A549 (cell line): ENCODE results near the gene ERN1.

Experiments used
- BHLHE40 ChIP-seq: IDR thresholded peaks from 2 replicates; pipeline ENCODE4 v1.6.1; 2012; ENCODE audit warnings: low read depth, low read length, inconsistent platforms
- CEBPB ChIP-seq, 2 experiments: fragments of >200 bp in 1 of 2; sonication (Bioruptor Twin) in 1 of 2; formaldehyde crosslinking in 1 of 2; IDR thresholded peaks; 2 replicates each; pipeline ENCODE4 v1.6.1; 2012 to 2016
- CHD4 ChIP-seq: fragments of 200-600 bp; sonication (generic); IDR thresholded peaks from 2 replicates; pipeline ENCODE4 v1.6.1; 2016; ENCODE audit warnings: antibody characterized with exemption, mild to moderate bottlenecking, borderline replicate concordance
- ESRRA ChIP-seq: fragments of 150-350 bp; IDR thresholded peaks from 2 replicates; pipeline ENCODE4 v1.6.1; 2014; ENCODE audit warnings: mild to moderate bottlenecking, low read length, borderline replicate concordance
- JUN ChIP-seq, 2 experiments: fragments of >200 bp; sonication (Bioruptor Twin); formaldehyde crosslinking; IDR thresholded peaks; 2 replicates in 1 of 2; 3 replicates in 1 of 2; pipeline ENCODE4 v1.6.1; 2016 to 2017
- JUNB ChIP-seq: fragments of >200 bp; sonication (Bioruptor Twin); formaldehyde crosslinking; IDR thresholded peaks from 2 replicates; pipeline ENCODE4 v1.6.1; 2016
- POLR2A ChIP-seq: IDR thresholded peaks from 2 replicates; pipeline ENCODE4 v1.6.1; 2012; ENCODE audit warnings: mild to moderate bottlenecking, low read length
- RAD21 ChIP-seq, 2 experiments: fragments of >200 bp in 1 of 2; sonication (Bioruptor Twin) in 1 of 2; formaldehyde crosslinking in 1 of 2; IDR thresholded peaks in 1 of 2; conservative IDR thresholded peaks in 1 of 2; 2 replicates in 1 of 2; 3 replicates in 1 of 2; pipeline ENCODE4 v1.6.1; 2012 to 2018; ENCODE audit warnings: inconsistent platforms in 1 of 2
- SMC3 ChIP-seq: fragments of >200 bp; sonication (Bioruptor Twin); formaldehyde crosslinking; IDR thresholded peaks from 3 replicates; pipeline ENCODE4 v1.6.1; 2018; ENCODE audit warnings: inconsistent platforms
- SREBF2 ChIP-seq: fragments of 450-650 bp; IDR thresholded peaks from 2 replicates; pipeline ENCODE4 v1.6.1; 2014; ENCODE audit warnings: mild to moderate bottlenecking, moderate library complexity
- TP53 ChIP-seq: fragments of 250-450 bp; sonication (Bioruptor Pico); IDR thresholded peaks from 2 replicates; pipeline ENCODE4 v1.5.0; 2021; ENCODE audit warnings: mild to moderate bottlenecking, moderate library complexity
- TF ChIP-seq, protein P1 (sequence below): fragments of >200 bp; sonication (Bioruptor Twin); formaldehyde crosslinking; IDR thresholded peaks from 3 replicates; pipeline ENCODE4 v1.5.1; 2016
- TF ChIP-seq, protein P2 (sequence below): fragments of 200-600 bp; sonication (generic); IDR thresholded peaks from 2 replicates; pipeline ENCODE4 v1.6.1; 2016; ENCODE audit warnings: antibody characterized with exemption, mild to moderate bottlenecking, moderate library complexity
- TF ChIP-seq, protein P3 (sequence below): fragments of 450-650 bp; IDR thresholded peaks from 2 replicates; pipeline ENCODE4 v1.6.1; 2014; ENCODE audit warnings: antibody characterized with exemption

DNA sequence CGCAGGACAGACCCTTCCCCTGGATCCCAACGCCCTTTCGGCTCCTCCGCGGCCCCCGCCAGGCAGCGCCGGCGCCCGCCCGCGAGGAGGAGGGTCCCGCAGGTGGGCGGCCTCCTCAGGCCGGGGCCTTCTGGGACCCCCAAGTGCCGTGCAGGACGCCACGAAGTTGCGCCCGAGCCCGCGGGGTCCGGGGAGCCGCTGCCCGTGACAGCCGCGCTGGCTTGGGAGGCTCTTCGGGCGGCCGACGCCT is 504 bp downstream of the ERN1 start:
- no peak for TF ChIP-seq SREBF2
- TF ChIP-seq JUN (IDR thresholded peaks at IDR 0.05): no peak
- TF ChIP-seq, protein P1, sequence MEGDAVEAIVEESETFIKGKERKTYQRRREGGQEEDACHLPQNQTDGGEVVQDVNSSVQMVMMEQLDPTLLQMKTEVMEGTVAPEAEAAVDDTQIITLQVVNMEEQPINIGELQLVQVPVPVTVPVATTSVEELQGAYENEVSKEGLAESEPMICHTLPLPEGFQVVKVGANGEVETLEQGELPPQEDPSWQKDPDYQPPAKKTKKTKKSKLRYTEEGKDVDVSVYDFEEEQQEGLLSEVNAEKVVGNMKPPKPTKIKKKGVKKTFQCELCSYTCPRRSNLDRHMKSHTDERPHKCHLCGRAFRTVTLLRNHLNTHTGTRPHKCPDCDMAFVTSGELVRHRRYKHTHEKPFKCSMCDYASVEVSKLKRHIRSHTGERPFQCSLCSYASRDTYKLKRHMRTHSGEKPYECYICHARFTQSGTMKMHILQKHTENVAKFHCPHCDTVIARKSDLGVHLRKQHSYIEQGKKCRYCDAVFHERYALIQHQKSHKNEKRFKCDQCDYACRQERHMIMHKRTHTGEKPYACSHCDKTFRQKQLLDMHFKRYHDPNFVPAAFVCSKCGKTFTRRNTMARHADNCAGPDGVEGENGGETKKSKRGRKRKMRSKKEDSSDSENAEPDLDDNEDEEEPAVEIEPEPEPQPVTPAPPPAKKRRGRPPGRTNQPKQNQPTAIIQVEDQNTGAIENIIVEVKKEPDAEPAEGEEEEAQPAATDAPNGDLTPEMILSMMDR: no peak
- TF ChIP-seq, protein P2, sequence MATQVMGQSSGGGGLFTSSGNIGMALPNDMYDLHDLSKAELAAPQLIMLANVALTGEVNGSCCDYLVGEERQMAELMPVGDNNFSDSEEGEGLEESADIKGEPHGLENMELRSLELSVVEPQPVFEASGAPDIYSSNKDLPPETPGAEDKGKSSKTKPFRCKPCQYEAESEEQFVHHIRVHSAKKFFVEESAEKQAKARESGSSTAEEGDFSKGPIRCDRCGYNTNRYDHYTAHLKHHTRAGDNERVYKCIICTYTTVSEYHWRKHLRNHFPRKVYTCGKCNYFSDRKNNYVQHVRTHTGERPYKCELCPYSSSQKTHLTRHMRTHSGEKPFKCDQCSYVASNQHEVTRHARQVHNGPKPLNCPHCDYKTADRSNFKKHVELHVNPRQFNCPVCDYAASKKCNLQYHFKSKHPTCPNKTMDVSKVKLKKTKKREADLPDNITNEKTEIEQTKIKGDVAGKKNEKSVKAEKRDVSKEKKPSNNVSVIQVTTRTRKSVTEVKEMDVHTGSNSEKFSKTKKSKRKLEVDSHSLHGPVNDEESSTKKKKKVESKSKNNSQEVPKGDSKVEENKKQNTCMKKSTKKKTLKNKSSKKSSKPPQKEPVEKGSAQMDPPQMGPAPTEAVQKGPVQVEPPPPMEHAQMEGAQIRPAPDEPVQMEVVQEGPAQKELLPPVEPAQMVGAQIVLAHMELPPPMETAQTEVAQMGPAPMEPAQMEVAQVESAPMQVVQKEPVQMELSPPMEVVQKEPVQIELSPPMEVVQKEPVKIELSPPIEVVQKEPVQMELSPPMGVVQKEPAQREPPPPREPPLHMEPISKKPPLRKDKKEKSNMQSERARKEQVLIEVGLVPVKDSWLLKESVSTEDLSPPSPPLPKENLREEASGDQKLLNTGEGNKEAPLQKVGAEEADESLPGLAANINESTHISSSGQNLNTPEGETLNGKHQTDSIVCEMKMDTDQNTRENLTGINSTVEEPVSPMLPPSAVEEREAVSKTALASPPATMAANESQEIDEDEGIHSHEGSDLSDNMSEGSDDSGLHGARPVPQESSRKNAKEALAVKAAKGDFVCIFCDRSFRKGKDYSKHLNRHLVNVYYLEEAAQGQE: no peak
- no peak for TF ChIP-seq TP53
- no peak for TF ChIP-seq BHLHE40
- TF ChIP-seq POLR2A: no peak
- TF ChIP-seq SMC3: no peak
- TF ChIP-seq, protein P3, sequence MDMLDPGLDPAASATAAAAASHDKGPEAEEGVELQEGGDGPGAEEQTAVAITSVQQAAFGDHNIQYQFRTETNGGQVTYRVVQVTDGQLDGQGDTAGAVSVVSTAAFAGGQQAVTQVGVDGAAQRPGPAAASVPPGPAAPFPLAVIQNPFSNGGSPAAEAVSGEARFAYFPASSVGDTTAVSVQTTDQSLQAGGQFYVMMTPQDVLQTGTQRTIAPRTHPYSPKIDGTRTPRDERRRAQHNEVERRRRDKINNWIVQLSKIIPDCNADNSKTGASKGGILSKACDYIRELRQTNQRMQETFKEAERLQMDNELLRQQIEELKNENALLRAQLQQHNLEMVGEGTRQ: no peak
- TF ChIP-seq JUNB: no peak
- TF ChIP-seq RAD21 (conservative IDR thresholded peaks at IDR 0.05 in 1 of 2, IDR thresholded peaks at IDR 0.05 in 1 of 2): no peak
- TF ChIP-seq ESRRA: no peak
- TF ChIP-seq CHD4: no peak
- TF ChIP-seq CEBPB (IDR thresholded peaks at IDR 0.05): no peak
